GM19397 (cell line): ENCODE results near the gene ZNF714.

ENCODE experiments used
- ATAC-seq: cut with Tn5 transposase; IDR thresholded peaks from one replicate; pipeline ENCODE4 v1.9.1; 2021; ENCODE audit warnings: mild to moderate bottlenecking, moderate library complexity; ENCODE audit not compliant: unreplicated experiment

Gene ZNF714

GRCh38 chr19:21082011-21082975 is at the start of gene ZNF714:
ZNF714 (plus strand) TSS chr19:21082203; CDS start chr19:21098269, 16,066 bp downstream.
- ATAC-seq = peak; percentile 91

DNA sequence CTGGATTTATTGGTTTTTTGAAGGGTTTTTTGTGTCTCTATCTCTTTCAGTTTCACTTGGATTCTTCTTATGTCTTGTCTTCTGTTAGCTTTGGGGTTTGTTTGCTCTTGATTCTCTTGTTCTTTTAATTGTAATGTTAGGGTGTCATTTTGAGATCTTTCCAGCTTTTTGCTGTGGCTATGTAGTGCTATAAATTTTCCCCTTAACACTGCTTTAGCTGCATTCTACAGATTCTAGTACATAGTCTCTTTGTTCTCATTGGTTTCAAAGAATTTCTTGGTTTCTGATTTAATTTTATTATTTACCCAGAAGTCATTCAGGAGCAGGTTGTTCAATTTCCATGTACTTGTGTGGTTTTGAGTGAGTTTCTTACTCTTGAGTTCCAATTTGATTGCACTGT is 37.0 kb upstream of the ZNF714 start:
- ATAC-seq = no peak

DNA sequence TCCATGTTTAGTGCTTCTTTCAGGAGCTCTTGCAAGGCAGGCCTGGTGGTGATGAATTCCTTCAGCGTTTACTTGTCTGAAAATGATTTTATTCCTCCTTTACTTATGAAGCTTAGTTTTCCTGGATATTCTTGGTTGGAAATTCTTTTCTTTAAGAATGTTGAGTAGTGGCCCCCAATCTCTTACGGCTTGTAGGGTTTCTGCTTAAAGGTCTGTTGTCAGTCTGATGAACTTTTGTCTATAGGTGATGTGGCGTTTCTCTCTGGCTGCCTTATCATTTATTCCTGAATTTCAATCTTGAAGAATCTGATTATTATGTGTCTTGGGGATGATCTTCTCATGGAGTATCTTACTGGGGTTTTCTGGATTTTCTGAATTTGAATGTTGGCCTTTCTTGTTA is 35.5 kb upstream of the ZNF714 start:
- no peak for ATAC-seq

DNA sequence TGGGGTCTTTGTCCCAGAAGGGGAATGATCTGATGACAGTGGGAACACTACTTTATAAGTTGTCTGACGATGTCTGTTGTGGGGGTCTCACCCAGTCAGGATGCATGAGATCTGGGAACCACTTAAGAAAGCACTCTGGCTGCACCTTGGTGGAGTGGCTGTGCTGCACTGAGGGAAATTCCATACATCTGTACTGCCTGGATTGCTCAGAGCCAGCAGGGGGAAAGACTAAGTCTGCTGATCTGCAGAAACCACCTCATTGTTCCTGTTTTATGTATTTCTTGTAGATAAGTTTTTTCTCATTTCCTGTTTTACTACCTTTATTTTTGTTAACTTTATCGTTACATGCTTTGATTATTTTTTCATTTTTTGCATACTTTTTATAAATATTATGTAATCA is 34.3 kb upstream of the ZNF714 start:
- ATAC-seq = no peak

DNA sequence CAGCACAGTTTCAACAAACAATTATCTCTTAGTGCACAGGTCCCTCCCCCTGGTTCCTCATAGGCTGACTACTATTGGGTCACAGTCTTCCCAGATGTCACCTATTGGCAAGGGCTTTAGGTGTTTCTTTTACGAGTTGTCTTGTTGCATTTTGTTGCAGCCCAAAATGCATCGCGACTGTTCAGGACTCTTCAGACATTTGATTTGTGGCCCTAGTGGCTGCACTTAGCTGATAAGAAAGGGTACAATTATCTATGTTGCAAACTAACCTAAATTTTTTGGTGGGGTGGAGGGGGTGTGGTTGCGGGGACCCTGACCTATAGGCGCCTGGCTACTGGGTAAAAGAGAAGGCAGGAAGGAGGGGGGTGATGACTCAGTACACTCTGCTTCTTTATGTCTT is 29.1 kb upstream of the ZNF714 start:
- no peak for ATAC-seq

- ATAC-seq = no peak
Observed at GRCh38 chr19:21065336-21065735, 16.7 kb upstream of the ZNF714 start.

- no peak for ATAC-seq
Observed at GRCh38 chr19:21084343-21084742, 2.3 kb downstream of the ZNF714 start.

GRCh38 chr19:21087871-21088270 is 5.9 kb downstream of the ZNF714 start:
- no peak for ATAC-seq

DNA sequence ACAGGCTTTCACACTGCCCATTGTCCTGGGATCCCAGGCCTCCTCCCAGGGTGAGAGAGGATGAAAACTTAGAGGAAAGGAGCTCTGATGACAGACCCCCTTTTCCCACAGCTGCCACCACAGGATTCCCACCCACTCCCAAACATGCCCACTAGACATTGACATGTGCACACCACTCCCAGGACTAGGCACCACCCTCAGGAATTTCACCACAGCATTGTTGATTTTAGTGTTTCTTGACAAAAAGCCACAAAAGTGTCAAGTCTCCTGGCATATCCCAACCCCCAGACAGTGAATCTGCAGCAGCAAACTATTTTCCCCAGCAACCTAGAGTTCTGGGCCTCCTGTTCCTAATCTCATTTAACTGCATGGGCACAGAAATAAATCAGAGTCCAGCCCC is 10.1 kb downstream of the ZNF714 start:
- ATAC-seq = no peak

- ATAC-seq = no peak
Observed at GRCh38 chr19:21094347-21095025, 12.5 kb downstream of the ZNF714 start.

GRCh38 chr19:21098291-21098690 is 16.3 kb downstream of the ZNF714 start:
- ATAC-seq = no peak

GRCh38 chr19:21101521-21102242 is 19.7 kb downstream of the ZNF714 start:
- ATAC-seq = no peak

GRCh38 chr19:21109116-21109515 is 27.1 kb downstream of the ZNF714 start:
- no peak for ATAC-seq

DNA sequence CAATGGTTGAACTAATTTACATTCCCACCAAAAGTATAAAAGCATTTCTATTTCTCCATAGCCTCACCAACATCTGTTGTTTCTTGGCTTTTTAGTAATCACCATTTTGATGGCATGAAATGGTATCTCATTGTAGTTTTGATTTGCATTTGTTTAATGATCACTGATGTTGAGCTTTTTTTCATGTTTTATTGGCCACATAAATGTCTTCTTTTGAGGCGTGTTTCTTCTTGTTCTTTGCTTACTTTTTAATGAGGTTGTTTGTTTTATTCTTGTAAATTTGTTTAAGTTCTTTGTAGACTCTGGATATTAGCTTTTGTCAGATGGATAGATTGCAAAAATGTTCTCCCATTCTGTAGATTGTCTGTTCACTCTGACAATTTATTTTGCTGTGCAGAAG is 28.2 kb downstream of the ZNF714 start:
- ATAC-seq = no peak

- ATAC-seq = no peak
Observed at GRCh38 chr19:21115430-21115829, 33.4 kb downstream of the ZNF714 start.

GRCh38 chr19:21117041-21117907 is 35.3 kb downstream of the ZNF714 start:
- ATAC-seq = no peak

GRCh38 chr19:21126078-21126477 is 44.1 kb downstream of the ZNF714 start:
- no peak for ATAC-seq

- no peak for ATAC-seq
Observed at GRCh38 chr19:21127001-21127400, 45.0 kb downstream of the ZNF714 start.

DNA sequence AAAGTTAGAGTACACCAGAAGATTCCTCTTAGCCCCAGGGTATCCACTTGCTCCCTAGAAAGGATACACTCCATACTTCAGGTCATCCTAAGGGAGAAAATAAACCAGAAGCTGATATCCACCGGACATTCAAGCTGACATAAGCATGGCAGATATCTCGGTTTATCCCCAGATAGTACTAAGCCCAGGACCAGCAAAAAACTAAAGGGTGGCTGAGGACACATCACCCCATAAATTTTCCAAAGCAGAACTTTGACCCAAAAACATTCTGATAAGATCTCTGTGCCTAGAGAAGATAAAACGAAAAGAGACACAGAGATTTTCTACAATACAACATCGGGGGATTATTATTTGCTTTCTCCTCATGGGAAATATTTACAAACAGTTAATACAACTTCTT is 45.9 kb downstream of the ZNF714 start:
- ATAC-seq = no peak

DNA sequence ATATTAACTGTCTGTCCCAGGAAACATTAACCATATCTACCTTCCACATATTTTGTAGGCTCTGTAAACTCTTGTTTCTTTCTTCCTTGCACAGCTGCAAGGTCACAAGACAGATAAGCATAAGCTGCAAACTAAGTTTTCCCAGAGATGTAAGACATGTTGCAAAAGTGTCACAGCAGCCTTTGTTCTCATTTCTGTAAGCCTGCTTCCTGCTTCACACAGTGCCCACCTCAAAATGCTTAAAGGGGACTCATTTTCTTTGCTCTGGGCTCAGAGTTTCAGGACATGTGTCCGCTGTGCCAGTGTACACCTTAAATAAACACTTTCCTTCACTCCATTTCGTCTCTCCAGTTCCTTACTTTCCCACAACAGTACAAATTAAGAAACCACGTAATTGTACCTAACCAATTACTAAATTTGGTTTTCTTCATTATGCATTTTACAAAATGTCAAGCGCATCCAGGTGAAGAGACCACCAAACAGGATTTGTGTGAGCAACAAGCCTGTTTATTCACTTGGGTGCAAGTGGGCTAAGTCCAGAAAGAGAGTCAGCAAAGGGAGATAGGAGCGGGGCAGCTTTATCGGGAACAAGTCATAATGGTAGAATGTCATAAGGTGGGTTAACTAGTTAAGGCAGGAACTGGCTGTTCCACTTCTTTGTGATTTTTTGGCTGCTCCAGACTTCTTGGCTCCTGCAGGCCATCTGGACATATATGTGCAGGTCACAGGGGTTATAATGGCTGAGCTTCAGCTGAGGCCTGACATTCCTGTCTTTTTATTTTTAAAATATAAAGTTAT is 47.1 kb downstream of the ZNF714 start:
- no peak for ATAC-seq
